Measurements from ENCODE around the gene AKR1C1.

DNA sequence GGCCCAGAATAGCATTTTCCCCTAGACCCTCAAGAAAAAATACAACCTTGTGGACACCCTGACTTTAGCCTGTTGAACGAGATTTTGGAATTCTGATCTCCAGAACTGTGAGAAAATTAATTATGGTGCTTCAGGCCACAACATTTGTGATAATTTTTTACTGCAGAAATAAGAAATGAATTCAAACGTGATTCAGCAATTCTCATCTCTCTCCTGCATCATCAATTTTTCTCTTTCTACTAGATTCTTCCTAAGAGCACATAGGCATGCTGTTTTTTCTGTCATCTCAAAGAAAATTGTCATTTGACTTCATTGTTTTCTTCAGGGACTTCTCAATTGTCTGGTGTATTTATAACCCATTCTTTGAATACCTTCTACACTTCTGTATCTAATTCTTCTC lies 49.4 kb downstream of the AKR1C1 start:
- TF ChIP-seq RORA (CRISPR knock-in tag; IDR thresholded peaks at IDR 0.05) (no peak), HDAC2 (CRISPR knock-in tag; IDR thresholded peaks at IDR 0.05) (no peak), HNRNPUL1 (IDR thresholded peaks at IDR 0.05; ENCODE audit: low read depth, low read length) (no peak), RFX5 (IDR thresholded peaks at IDR 0.05; ENCODE audit: low read depth, low read length) (no peak), MED1 (CRISPR knock-in tag; IDR thresholded peaks at IDR 0.05) (no peak), ZFP36L2 (CRISPR knock-in tag; IDR thresholded peaks at IDR 0.05) (no peak)
- TF ChIP-seq, protein P1, sequence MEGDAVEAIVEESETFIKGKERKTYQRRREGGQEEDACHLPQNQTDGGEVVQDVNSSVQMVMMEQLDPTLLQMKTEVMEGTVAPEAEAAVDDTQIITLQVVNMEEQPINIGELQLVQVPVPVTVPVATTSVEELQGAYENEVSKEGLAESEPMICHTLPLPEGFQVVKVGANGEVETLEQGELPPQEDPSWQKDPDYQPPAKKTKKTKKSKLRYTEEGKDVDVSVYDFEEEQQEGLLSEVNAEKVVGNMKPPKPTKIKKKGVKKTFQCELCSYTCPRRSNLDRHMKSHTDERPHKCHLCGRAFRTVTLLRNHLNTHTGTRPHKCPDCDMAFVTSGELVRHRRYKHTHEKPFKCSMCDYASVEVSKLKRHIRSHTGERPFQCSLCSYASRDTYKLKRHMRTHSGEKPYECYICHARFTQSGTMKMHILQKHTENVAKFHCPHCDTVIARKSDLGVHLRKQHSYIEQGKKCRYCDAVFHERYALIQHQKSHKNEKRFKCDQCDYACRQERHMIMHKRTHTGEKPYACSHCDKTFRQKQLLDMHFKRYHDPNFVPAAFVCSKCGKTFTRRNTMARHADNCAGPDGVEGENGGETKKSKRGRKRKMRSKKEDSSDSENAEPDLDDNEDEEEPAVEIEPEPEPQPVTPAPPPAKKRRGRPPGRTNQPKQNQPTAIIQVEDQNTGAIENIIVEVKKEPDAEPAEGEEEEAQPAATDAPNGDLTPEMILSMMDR (CRISPR knock-in tag; IDR thresholded peaks at IDR 0.05): no peak

Data from HepG2 (cell line).